GM10248 (cell line): Measurements from ENCODE around the gene ZNF568.

Experiments
- CTCF ChIA-PET: fragments of 300-600 bp; sonication (Branson Sonifier 250); formaldehyde crosslinking; extraction: SDS; loops from one replicate; lab custom pipeline; 2021; ENCODE audit warnings: antibody characterized with exemption; lab: Yijun Ruan, JAX
- POLR2A ChIA-PET: fragments of 350-650 bp; sonication (Branson Sonifier 250); formaldehyde crosslinking; extraction: SDS; loops from one replicate; lab custom pipeline; 2020; ENCODE audit warnings: antibody characterized with exemption; lab: Yijun Ruan, JAX
- DNase-seq: peaks from one replicate; pipeline ENCODE4 v3.0.0; 2012; ENCODE audit errors: extremely low spot score
- CTCF ChIP-seq: IDR thresholded peaks from 2 replicates; pipeline ENCODE4 v1.5.1; 2012; ENCODE audit warnings: mild to moderate bottlenecking, low read depth; ENCODE audit errors: extremely low read depth, missing control alignments, control extremely low read depth

ZNF568 gene

DNA sequence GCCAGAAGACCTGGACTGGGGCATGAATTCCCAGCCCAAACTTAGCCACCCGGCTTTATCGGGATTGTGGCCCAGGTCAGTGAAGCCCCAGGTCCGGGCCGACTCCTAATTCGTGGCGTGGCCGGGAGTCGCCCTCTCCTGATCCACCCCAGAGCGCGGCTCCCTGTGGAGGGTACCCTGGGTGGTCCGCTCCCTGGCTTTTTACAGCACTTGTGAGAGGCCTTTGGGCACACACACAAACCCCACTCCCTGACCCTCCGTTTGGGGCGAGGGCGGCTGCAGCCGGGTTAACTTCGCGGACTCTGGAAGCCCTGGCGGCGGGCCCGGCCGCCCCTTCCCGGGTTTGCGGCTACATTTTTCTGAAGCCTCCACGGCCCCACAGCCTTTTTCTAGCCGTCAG, 56.4 kb downstream of the ZNF568 start:
- CTCF ChIA-PET = interaction anchor here (0.9 to 1.2 kb wide), 3 partner anchors 8 to 603 kb away, joined by 3 to 4 read pairs (median 4); no protein-coding TSS in a partner anchor

DNA sequence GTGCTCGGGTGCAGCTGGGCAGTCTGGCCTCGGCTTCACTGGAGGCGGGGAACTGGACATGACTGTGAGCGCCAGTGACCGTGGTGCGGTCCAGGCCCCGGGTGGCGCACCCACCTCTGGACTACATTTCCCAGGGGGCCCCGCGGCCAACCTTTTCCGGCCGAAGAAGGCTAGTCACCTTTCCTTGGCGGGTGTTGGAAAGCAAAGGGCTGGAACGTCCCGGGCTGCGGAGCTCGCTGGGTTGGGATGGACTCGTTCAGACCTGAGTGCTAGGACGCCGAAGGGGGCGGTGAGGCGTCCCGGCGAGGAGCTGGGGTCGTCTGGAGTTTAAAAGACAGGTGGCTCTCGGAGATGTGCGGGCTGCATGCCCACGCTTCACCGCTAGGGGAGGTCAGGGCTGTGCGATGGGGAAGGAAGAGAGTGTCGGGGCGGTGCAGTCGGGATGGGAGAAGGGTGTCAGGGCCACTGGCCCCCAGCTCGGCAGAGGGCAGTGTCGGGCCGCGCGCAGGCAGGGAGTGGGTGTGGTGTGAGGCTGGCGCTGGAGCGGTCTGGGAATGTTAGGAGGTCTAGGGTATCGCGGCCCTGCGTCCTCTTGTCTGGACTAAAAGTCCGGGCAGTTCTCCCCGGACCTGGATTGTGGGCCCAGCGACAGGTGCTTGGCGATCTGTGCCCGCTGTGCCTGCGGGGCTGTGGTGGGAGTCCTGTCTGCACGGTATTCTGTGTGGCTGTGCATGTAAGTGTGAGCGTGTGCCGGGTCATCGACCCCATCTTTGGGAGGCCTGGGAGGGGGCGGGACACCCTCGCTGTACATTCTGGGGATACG, 57.1 kb downstream of the ZNF568 start:
- CTCF ChIA-PET = interaction anchor here (0.9 to 1.2 kb wide), 3 partner anchors 8 to 602 kb away, joined by 3 to 4 read pairs (median 4); no protein-coding TSS in a partner anchor
- peak; percentile 51 for DNase-seq
- POLR2A ChIA-PET = no interaction called here
- TF ChIP-seq CTCF = peak; percentile 84

More for the DNA sequence above, 56.4 kb downstream of the ZNF568 start:
- POLR2A ChIA-PET = no interaction called here
- no peak for TF ChIP-seq CTCF
- DNase-seq = no peak

DNA sequence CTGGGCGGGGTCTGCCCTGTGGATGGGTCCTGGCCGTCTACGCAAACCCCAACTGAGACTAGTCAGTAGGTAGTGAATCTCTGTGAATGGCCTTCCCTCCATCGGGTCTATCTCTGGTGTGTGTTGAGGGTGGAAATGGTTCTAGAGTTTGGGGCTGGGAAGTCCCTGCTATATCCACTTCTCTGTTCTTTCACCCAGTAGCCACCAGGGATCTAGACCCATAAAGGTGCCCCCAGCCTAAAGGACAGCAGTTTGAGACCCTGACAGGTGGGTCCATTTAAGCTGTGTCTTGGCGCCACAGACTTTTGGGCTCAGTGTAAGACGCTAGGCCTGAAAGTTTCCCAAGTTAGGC, 57.7 kb downstream of the ZNF568 start:
- POLR2A ChIA-PET = no interaction called here

GRCh38 chr19:36986131-36986530, 70.0 kb downstream of the ZNF568 start:
- ChIA-PET CTCF (interaction anchor here (0.9 kb wide), 1 partner anchor 66 kb away, joined by 3 read pairs; no protein-coding TSS in a partner anchor), POLR2A (no interaction called here)
- TF ChIP-seq CTCF = no peak

More for the DNA sequence above, 57.7 kb downstream of the ZNF568 start:
- TF ChIP-seq CTCF = no peak
- peak; percentile 13 for DNase-seq
- CTCF ChIA-PET = interaction anchor here (1.2 kb wide), 1 partner anchor 602 kb away, joined by 4 read pairs; no protein-coding TSS in a partner anchor

GRCh38 chr19:36986601-36987000, 70.5 kb downstream of the ZNF568 start:
- no peak for TF ChIP-seq CTCF
- ChIA-PET POLR2A (no interaction called here), CTCF (interaction anchor here (0.9 kb wide), 1 partner anchor 67 kb away, joined by 3 read pairs; no protein-coding TSS in a partner anchor)
- no peak for DNase-seq

More at GRCh38 chr19:36986131-36986530, 70.0 kb downstream of the ZNF568 start:
- DNase-seq = no peak

GRCh38 chr19:36987091-36987490, 71.0 kb downstream of the ZNF568 start:
- ChIA-PET CTCF (interaction anchor here (0.9 kb wide), 1 partner anchor 67 kb away, joined by 3 read pairs; no protein-coding TSS in a partner anchor), POLR2A (no interaction called here)
- no peak for DNase-seq
- no peak for TF ChIP-seq CTCF
